ENCODE measurements around the gene AKAP8. TPM values are rescaled to one million over a fixed set of nuclear protein-coding genes. Genes with fewer than 3 reads are reported as not detected.
A peak's percentile ranks its signal among the peaks of the same experiment; 100 is the strongest.

AKAP8 gene
- total RNA-seq, 2 donors from 2014 or later = 37.9 to 46.4 TPM

GRCh38 chr19:15332311-15332996, 47.1 kb downstream of the AKAP8 start, which contains the start of gene BRD4:
TSS of gene BRD4 (minus strand) at chr19:15332539. CDS start at chr19:15273099, 59,440 bp downstream.
- Mint-ChIP-seq H3K4me3 (peak within 1 kb of the TSS; percentile 95 to 99), H3K27me3 (ENCODE audit: low read depth) (no peaks in the 10 kb centered on the region), H3K4me1 (ENCODE audit: low read depth) (peaks cover 36% of the 10 kb centered on the region), H3K9me3 (no peaks in the 10 kb centered on the region), H3K27ac (peak within 1 kb of the TSS; percentile 99), H3K36me3 (ENCODE audit: insufficient read depth in 2 of 2) (peaks cover 9 to 15% of the 10 kb centered on the region in 2 donors)
- ATAC-seq (replicated peaks in 1 of 2) (peak; percentile 69 to 78), DNase-seq (peak; percentile 83 to 91)

GRCh38 chr19:15331419-15332310, 47.9 kb downstream of the AKAP8 start:
- Mint-ChIP-seq H3K36me3 (ENCODE audit: insufficient read depth in 2 of 2) (peaks cover 9 to 13% of the 10 kb centered on the region in 2 donors), H3K27me3 (ENCODE audit: low read depth) (no peaks in the 10 kb centered on the region), H3K4me1 (ENCODE audit: low read depth) (peaks cover 44% of the 10 kb centered on the region), H3K9me3 (no peaks in the 10 kb centered on the region), H3K4me3 (peak overlapping the region; percentile 95 to 99), H3K27ac (peak overlapping the region; percentile 99)
- peak; percentile 79 to 80 for DNase-seq
- peak; percentile 63 to 68 for ATAC-seq (replicated peaks in 1 of 2)

GRCh38 chr19:15330801-15331418, 48.7 kb downstream of the AKAP8 start:
- H3K36me3 Mint-ChIP-seq (ENCODE audit: insufficient read depth in 2 of 2) = peaks cover 9 to 11% of the 10 kb centered on the region in 2 donors
- H3K9me3 Mint-ChIP-seq = no peaks in the 10 kb centered on the region
- peak overlapping the region; percentile 95 to 99 for H3K4me3 Mint-ChIP-seq
- H3K27ac Mint-ChIP-seq = peak overlapping the region; percentile 99
- DNase-seq (peak in 1 of 2 donors; percentile 29), ATAC-seq (replicated peaks in 1 of 2) (peak; percentile 5 to 28)
- H3K27me3 Mint-ChIP-seq (ENCODE audit: low read depth) = no peaks in the 10 kb centered on the region
- H3K4me1 Mint-ChIP-seq (ENCODE audit: low read depth) = peaks cover 49% of the 10 kb centered on the region

- H3K36me3 Mint-ChIP-seq (ENCODE audit: insufficient read depth in 2 of 2) = peaks cover 9 to 13% of the 10 kb centered on the region in 2 donors
- peak overlapping the region; percentile 76 to 95 for H3K4me3 Mint-ChIP-seq
- no peaks in the 10 kb centered on the region for H3K27me3 Mint-ChIP-seq (ENCODE audit: low read depth)
- peaks cover 69% of the 10 kb centered on the region for H3K4me1 Mint-ChIP-seq (ENCODE audit: low read depth)
- DNase-seq (no peak), ATAC-seq (replicated peaks in 1 of 2) (no peak)
- H3K9me3 Mint-ChIP-seq = no peaks in the 10 kb centered on the region
- H3K27ac Mint-ChIP-seq = peak overlapping the region; percentile 34
Measured at GRCh38 chr19:15328312-15328711, 51.3 kb downstream of the AKAP8 start.

- peak; percentile 33 to 34 for ATAC-seq (replicated peaks in 1 of 2)
- peak overlapping the region; percentile 53 for H3K27ac Mint-ChIP-seq
- H3K4me1 Mint-ChIP-seq (ENCODE audit: low read depth) = peaks cover 90% of the 10 kb centered on the region
- peak overlapping the region; percentile 29 to 30 for H3K4me3 Mint-ChIP-seq
- DNase-seq = no peak
- peaks cover 0 to 2% of the 10 kb centered on the region in 2 donors for H3K9me3 Mint-ChIP-seq
- no peaks in the 10 kb centered on the region for H3K27me3 Mint-ChIP-seq (ENCODE audit: low read depth)
- H3K36me3 Mint-ChIP-seq (ENCODE audit: insufficient read depth in 2 of 2) = peaks cover 3 to 9% of the 10 kb centered on the region in 2 donors
Measured at GRCh38 chr19:15324791-15325519, 54.6 kb downstream of the AKAP8 start.

- no peaks in the 10 kb centered on the region for H3K27me3 Mint-ChIP-seq (ENCODE audit: low read depth)
- H3K4me3 Mint-ChIP-seq = peak overlapping the region; percentile 11 to 38
- H3K36me3 Mint-ChIP-seq (ENCODE audit: insufficient read depth in 2 of 2) = peaks cover 3 to 7% of the 10 kb centered on the region in 2 donors
- peaks cover 90% of the 10 kb centered on the region for H3K4me1 Mint-ChIP-seq (ENCODE audit: low read depth)
- peak overlapping the region; percentile 75 for H3K27ac Mint-ChIP-seq
- peak; percentile 51 to 76 for ATAC-seq (replicated peaks in 1 of 2)
- DNase-seq = no peak
- H3K9me3 Mint-ChIP-seq = peaks cover 0 to 2% of the 10 kb centered on the region in 2 donors
Measured at GRCh38 chr19:15323496-15324235, 55.9 kb downstream of the AKAP8 start.

GRCh38 chr19:15321739-15322138, 57.8 kb downstream of the AKAP8 start:
- Mint-ChIP-seq H3K4me3 (peak overlapping the region; percentile 35 to 44), H3K36me3 (ENCODE audit: insufficient read depth in 2 of 2) (peaks cover 3 to 13% of the 10 kb centered on the region in 2 donors), H3K27ac (peak overlapping the region; percentile 71), H3K27me3 (ENCODE audit: low read depth) (no peaks in the 10 kb centered on the region), H3K9me3 (peaks cover 0 to 2% of the 10 kb centered on the region in 2 donors), H3K4me1 (ENCODE audit: low read depth) (peaks cover 93% of the 10 kb centered on the region)
- peak in 1 of 2 donors; percentile 14 for ATAC-seq (replicated peaks in 1 of 2)
- no peak for DNase-seq

- H3K27me3 Mint-ChIP-seq (ENCODE audit: low read depth) = no peaks in the 10 kb centered on the region
- no peak overlapping the region for H3K4me3 Mint-ChIP-seq
- H3K9me3 Mint-ChIP-seq = peaks cover 0 to 2% of the 10 kb centered on the region in 2 donors
- peaks cover 93% of the 10 kb centered on the region for H3K4me1 Mint-ChIP-seq (ENCODE audit: low read depth)
- H3K27ac Mint-ChIP-seq = peak overlapping the region; percentile 55
- DNase-seq (no peak), ATAC-seq (replicated peaks in 1 of 2) (no peak)
- H3K36me3 Mint-ChIP-seq (ENCODE audit: insufficient read depth in 2 of 2) = peaks cover 4 to 13% of the 10 kb centered on the region in 2 donors
Measured at GRCh38 chr19:15320116-15320515, 59.5 kb downstream of the AKAP8 start.

GRCh38 chr19:15318241-15318691, 61.3 kb downstream of the AKAP8 start:
- Mint-ChIP-seq H3K27me3 (ENCODE audit: low read depth) (no peaks in the 10 kb centered on the region), H3K27ac (peak overlapping the region; percentile 88), H3K4me1 (ENCODE audit: low read depth) (peaks cover 92% of the 10 kb centered on the region), H3K9me3 (peaks cover 0 to 2% of the 10 kb centered on the region in 2 donors), H3K36me3 (ENCODE audit: insufficient read depth in 2 of 2) (peaks cover 5 to 12% of the 10 kb centered on the region in 2 donors), H3K4me3 (peak overlapping the region; percentile 21 to 63)
- DNase-seq (no peak), ATAC-seq (replicated peaks in 1 of 2) (peak; percentile 37 to 48)

- peak overlapping the region; percentile 88 for H3K27ac Mint-ChIP-seq
- DNase-seq = no peak
- H3K4me3 Mint-ChIP-seq = peak overlapping the region; percentile 63 to 68
- peaks cover 5 to 11% of the 10 kb centered on the region in 2 donors for H3K36me3 Mint-ChIP-seq (ENCODE audit: insufficient read depth in 2 of 2)
- peaks cover 94% of the 10 kb centered on the region for H3K4me1 Mint-ChIP-seq (ENCODE audit: low read depth)
- H3K27me3 Mint-ChIP-seq (ENCODE audit: low read depth) = no peaks in the 10 kb centered on the region
- ATAC-seq (replicated peaks in 1 of 2) = no peak
- peaks cover 0 to 2% of the 10 kb centered on the region in 2 donors for H3K9me3 Mint-ChIP-seq
Measured at GRCh38 chr19:15317392-15318071, 62.1 kb downstream of the AKAP8 start.

- ATAC-seq (replicated peaks in 1 of 2) (no peak), DNase-seq (no peak)
Measured at GRCh38 chr19:15316498-15316897, 63.1 kb downstream of the AKAP8 start.

More at GRCh38 chr19:15316498-15316897, 63.1 kb downstream of the AKAP8 start:
- Mint-ChIP-seq H3K4me1 (ENCODE audit: low read depth) (peaks cover 94% of the 10 kb centered on the region), H3K27me3 (ENCODE audit: low read depth) (no peaks in the 10 kb centered on the region), H3K36me3 (ENCODE audit: insufficient read depth in 2 of 2) (peaks cover 3 to 8% of the 10 kb centered on the region in 2 donors), H3K9me3 (no peaks in the 10 kb centered on the region), H3K27ac (peak overlapping the region; percentile 88), H3K4me3 (peak overlapping the region; percentile 63 to 68)
